Keratinocyte (primary cell): ENCODE measurements around the gene ZNF804B.

Experiments
- CTCF ChIP-seq, 3 experiments: IDR thresholded peaks in 1 of 3; conservative IDR thresholded peaks in 1 of 3; optimal IDR thresholded peaks in 1 of 3; 2 replicates in 2 of 3; 3 replicates in 1 of 3; pipeline versions ENCODE3 to v1.5.1; 2011; ENCODE audit warnings: low read length in 3 of 3, mild to moderate bottlenecking in 3 of 3, moderate library complexity in 2 of 3, control low read depth in 1 of 3, inconsistent platforms in 1 of 3; ENCODE audit not compliant: insufficient read depth in 2 of 3; ENCODE audit errors: extremely low read depth in 1 of 3
- EZH2 ChIP-seq: IDR thresholded peaks from one replicate; pipeline ENCODE4 v1.6.1; 2012; ENCODE audit warnings: inconsistent platforms, mild to moderate bottlenecking, low read length, moderate library complexity

GRCh38 chr7:89042940-89043339 lies 283.4 kb downstream of the ZNF804B start:
- TF ChIP-seq CTCF (optimal IDR thresholded peaks at IDR 0.05 in 1 of 3, IDR thresholded peaks at IDR 0.05 in 1 of 3, conservative IDR thresholded peaks at IDR 0.05 in 1 of 3; ENCODE audit: extremely low read depth in 1 of 3, insufficient read depth in 2 of 3, low read length in 3 of 3) (no peak), EZH2 (no peak)
